Activated T-cell treated with anti-CD3 and anti-CD28 coated beads, Interleukin-2, amount 50 U/mL, for 24 hours (primary cell): ENCODE data around the gene LAMA3.

ENCODE experiments used
- DNase-seq: peaks from one replicate; pipeline ENCODE4 v3.0.0-alpha.2; 2020
- H3K27ac Mint-ChIP-seq: 2 replicates; pipeline ENCODE4 v1.8.0; 2020; ENCODE audit warnings: mild to moderate bottlenecking, mixed read lengths
- H3K27me3 Mint-ChIP-seq: 2 replicates; pipeline ENCODE4 v1.8.0; 2020; ENCODE audit warnings: mixed read lengths
- H3K36me3 Mint-ChIP-seq: 2 replicates; pipeline ENCODE4 v1.8.0; 2020; ENCODE audit warnings: low read depth, mixed read lengths
- H3K4me1 Mint-ChIP-seq: 2 replicates; pipeline ENCODE4 v1.8.0; 2020; ENCODE audit warnings: low read depth, mixed read lengths
- H3K4me3 Mint-ChIP-seq: 2 replicates; pipeline ENCODE4 v1.8.0; 2020; ENCODE audit warnings: mild to moderate bottlenecking, moderate library complexity, mixed read lengths
- H3K9me3 Mint-ChIP-seq: 2 replicates; pipeline ENCODE4 v1.8.0; 2020; ENCODE audit warnings: mixed read lengths

LAMA3 gene

DNA sequence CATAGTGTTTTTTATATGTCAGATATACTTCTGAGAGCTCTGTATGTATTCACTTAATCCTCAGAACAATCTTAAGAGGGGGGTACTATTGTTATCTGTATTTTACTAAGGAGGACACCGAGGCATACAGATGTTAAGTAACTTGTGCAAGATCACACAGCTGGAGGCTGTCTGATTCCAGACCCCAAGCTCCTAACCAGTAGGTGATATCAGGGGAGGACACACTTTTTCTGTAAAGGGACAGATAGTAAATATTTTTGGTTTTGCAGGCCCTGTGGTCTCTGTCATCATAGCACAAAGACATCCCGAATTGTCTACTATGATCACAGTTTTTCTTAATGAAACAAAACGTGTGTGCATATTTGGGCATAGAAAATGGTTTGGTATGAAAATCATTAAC lies 143.7 kb downstream of the LAMA3 start:
- Mint-ChIP-seq H3K4me1 (peaks cover 12% of the 10 kb centered on the region), H3K36me3 (no peaks in the 10 kb centered on the region), H3K27ac (no peak overlapping the region), H3K27me3 (no peaks in the 10 kb centered on the region), H3K4me3 (no peak overlapping the region), H3K9me3 (no peaks in the 10 kb centered on the region)
- no peak for DNase-seq

GRCh38 chr18:23833714-23834113 lies 144.5 kb downstream of the LAMA3 start:
- no peaks in the 10 kb centered on the region for H3K9me3 Mint-ChIP-seq
- no peaks in the 10 kb centered on the region for H3K27me3 Mint-ChIP-seq
- no peak overlapping the region for H3K27ac Mint-ChIP-seq
- DNase-seq = no peak
- no peaks in the 10 kb centered on the region for H3K36me3 Mint-ChIP-seq
- H3K4me3 Mint-ChIP-seq = no peak overlapping the region
- H3K4me1 Mint-ChIP-seq = peaks cover 8% of the 10 kb centered on the region

- Mint-ChIP-seq H3K36me3 (no peaks in the 10 kb centered on the region), H3K27ac (no peak overlapping the region), H3K4me3 (no peak overlapping the region), H3K27me3 (no peaks in the 10 kb centered on the region), H3K4me1 (peaks cover 8% of the 10 kb centered on the region), H3K9me3 (no peaks in the 10 kb centered on the region)
- no peak for DNase-seq
Observed at GRCh38 chr18:23835091-23835490, 145.8 kb downstream of the LAMA3 start.

GRCh38 chr18:23835506-23835905 lies 146.3 kb downstream of the LAMA3 start:
- no peaks in the 10 kb centered on the region for H3K27me3 Mint-ChIP-seq
- H3K4me1 Mint-ChIP-seq = peaks cover 8% of the 10 kb centered on the region
- H3K36me3 Mint-ChIP-seq = no peaks in the 10 kb centered on the region
- H3K27ac Mint-ChIP-seq = no peak overlapping the region
- no peak overlapping the region for H3K4me3 Mint-ChIP-seq
- DNase-seq = no peak
- H3K9me3 Mint-ChIP-seq = no peaks in the 10 kb centered on the region

- Mint-ChIP-seq H3K27me3 (no peaks in the 10 kb centered on the region), H3K4me1 (peaks cover 8% of the 10 kb centered on the region), H3K36me3 (no peaks in the 10 kb centered on the region), H3K9me3 (no peaks in the 10 kb centered on the region), H3K4me3 (no peak overlapping the region), H3K27ac (no peak overlapping the region)
- no peak for DNase-seq
Observed at GRCh38 chr18:23837591-23837990, 148.3 kb downstream of the LAMA3 start.

GRCh38 chr18:23838233-23838632 lies 149.0 kb downstream of the LAMA3 start:
- H3K27ac Mint-ChIP-seq = no peak overlapping the region
- H3K27me3 Mint-ChIP-seq = no peaks in the 10 kb centered on the region
- no peak overlapping the region for H3K4me3 Mint-ChIP-seq
- no peak for DNase-seq
- peaks cover 8% of the 10 kb centered on the region for H3K4me1 Mint-ChIP-seq
- no peaks in the 10 kb centered on the region for H3K36me3 Mint-ChIP-seq
- H3K9me3 Mint-ChIP-seq = no peaks in the 10 kb centered on the region

DNA sequence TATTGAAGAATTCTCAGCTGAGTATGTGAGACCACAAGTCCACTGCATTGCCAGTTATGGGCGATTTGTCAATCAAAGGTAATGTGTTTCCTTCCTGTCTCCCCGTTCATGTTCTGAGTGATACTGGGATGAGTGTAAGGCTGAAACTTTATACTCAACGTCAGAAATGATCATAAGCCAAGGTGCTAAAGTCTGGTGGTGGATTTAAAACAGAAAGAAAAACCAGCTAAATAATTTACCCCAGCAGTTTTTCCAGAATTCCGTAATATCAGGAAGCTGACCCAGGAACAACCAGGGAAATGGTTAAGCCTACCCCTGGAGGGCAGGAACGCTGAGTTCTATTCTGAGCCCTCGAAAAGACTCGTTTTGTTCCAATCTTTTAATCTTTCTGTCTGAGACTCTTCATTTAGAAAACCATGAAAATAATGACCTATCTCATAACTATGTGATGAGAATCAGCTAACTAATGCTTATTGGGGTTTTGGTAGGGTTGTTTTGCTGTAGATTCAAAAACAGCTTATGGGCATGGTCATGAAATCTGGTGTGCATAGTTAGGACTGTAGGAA lies 149.6 kb downstream of the LAMA3 start:
- Mint-ChIP-seq H3K36me3 (no peaks in the 10 kb centered on the region), H3K4me3 (no peak overlapping the region), H3K27ac (no peak overlapping the region), H3K27me3 (no peaks in the 10 kb centered on the region), H3K4me1 (peaks cover 8% of the 10 kb centered on the region), H3K9me3 (no peaks in the 10 kb centered on the region)
- DNase-seq = no peak

DNA sequence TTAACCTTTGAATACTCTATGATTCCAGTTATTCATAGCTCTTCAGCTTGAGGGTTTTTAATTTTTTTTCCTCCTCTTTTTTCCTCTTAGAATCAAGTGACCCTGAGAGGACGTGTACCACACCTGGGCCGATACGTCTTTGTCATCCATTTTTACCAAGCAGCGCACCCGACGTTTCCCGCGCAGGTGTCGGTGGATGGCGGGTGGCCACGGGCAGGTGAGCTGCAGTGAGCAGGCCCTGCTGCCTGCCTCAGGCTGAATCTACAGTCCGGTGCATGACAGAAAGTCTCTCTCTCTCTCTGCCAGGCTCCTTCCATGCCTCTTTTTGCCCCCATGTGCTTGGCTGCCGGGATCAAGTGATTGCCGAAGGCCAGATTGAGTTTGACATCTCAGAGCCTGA lies 153.1 kb downstream of the LAMA3 start:
- Mint-ChIP-seq H3K4me1 (peaks cover 8% of the 10 kb centered on the region), H3K27me3 (no peaks in the 10 kb centered on the region), H3K27ac (no peak overlapping the region), H3K4me3 (no peak overlapping the region), H3K36me3 (no peaks in the 10 kb centered on the region), H3K9me3 (no peaks in the 10 kb centered on the region)
- DNase-seq = no peak

DNA sequence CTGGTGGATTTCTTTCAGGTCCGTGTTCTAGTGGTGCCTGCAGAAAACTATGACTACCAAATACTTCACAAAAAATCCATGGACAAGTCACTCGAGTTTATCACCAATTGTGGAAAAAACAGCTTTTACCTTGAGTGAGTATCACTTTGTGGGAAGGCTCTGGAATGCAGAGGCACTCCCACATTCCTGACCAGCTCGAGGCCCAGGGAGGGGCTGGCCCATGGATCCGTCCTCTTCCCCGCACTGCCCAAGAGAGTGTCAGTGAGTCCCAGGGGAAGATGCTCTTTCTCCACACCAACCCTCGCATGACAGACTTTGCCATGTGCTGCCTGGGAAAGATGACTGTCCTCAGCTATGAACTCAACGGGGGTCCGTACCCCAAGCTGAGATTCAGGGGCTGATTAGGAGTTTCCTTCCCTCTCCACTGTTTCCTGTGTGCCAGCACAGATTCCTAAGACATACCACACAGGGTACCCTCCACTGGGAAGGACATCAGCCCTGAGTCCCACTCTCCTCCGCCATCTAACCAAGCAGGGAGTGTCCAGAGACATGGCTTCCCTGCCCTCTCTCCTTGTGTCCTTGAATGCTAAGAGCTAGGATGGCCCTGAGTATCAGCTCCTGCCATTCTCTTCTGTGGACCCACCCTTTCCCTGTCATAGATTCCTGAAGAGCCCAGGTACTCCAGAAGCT lies 155.9 kb downstream of the LAMA3 start:
- no peak overlapping the region for H3K27ac Mint-ChIP-seq
- no peak overlapping the region for H3K4me3 Mint-ChIP-seq
- no peaks in the 10 kb centered on the region for H3K36me3 Mint-ChIP-seq
- H3K4me1 Mint-ChIP-seq = no peaks in the 10 kb centered on the region
- H3K9me3 Mint-ChIP-seq = no peaks in the 10 kb centered on the region
- no peak for DNase-seq
- no peaks in the 10 kb centered on the region for H3K27me3 Mint-ChIP-seq

DNA sequence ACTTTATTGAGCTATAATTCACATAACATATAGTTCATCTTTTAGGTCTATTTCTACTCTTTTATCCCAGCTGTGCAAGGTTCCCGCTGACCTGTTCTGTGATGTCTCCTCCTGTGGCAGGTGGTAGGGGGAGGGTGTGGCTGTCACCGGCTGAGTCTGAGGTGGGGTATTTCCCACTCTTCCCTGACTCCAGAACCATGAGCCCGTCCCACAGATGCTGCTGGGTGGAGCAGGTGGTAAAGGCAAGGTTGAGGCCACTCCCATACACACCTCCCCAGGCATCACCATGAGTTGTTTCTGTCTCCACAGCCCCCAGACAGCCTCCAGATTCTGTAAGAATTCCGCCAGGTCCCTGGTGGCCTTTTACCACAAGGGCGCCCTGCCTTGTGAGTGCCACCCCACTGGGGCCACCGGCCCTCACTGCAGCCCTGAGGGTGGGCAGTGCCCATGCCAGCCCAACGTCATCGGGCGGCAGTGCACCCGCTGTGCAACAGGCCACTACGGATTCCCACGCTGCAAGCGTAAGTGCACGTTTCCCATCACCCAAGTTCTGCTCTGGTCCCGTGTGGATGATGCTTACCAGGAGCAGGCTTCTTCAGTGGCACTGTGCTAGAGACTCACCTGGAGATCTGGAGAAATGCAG lies 156.9 kb downstream of the LAMA3 start:
- H3K4me3 Mint-ChIP-seq = no peak overlapping the region
- no peaks in the 10 kb centered on the region for H3K36me3 Mint-ChIP-seq
- no peaks in the 10 kb centered on the region for H3K27me3 Mint-ChIP-seq
- H3K9me3 Mint-ChIP-seq = no peaks in the 10 kb centered on the region
- no peak overlapping the region for H3K27ac Mint-ChIP-seq
- H3K4me1 Mint-ChIP-seq = no peaks in the 10 kb centered on the region
- DNase-seq = no peak

- Mint-ChIP-seq H3K36me3 (no peaks in the 10 kb centered on the region), H3K27ac (no peak overlapping the region), H3K4me1 (peaks cover 4% of the 10 kb centered on the region), H3K9me3 (no peaks in the 10 kb centered on the region), H3K4me3 (no peak overlapping the region), H3K27me3 (no peaks in the 10 kb centered on the region)
- no peak for DNase-seq
Observed at GRCh38 chr18:23847321-23847986, 158.2 kb downstream of the LAMA3 start.

GRCh38 chr18:23849141-23849540 lies 159.9 kb downstream of the LAMA3 start:
- Mint-ChIP-seq H3K36me3 (no peaks in the 10 kb centered on the region), H3K27me3 (no peaks in the 10 kb centered on the region), H3K27ac (no peak overlapping the region), H3K9me3 (no peaks in the 10 kb centered on the region), H3K4me1 (peaks cover 8% of the 10 kb centered on the region), H3K4me3 (no peak overlapping the region)
- DNase-seq = no peak

- H3K9me3 Mint-ChIP-seq = no peaks in the 10 kb centered on the region
- no peak overlapping the region for H3K4me3 Mint-ChIP-seq
- no peaks in the 10 kb centered on the region for H3K27me3 Mint-ChIP-seq
- H3K4me1 Mint-ChIP-seq = peaks cover 8% of the 10 kb centered on the region
- H3K36me3 Mint-ChIP-seq = no peaks in the 10 kb centered on the region
- no peak for DNase-seq
- H3K27ac Mint-ChIP-seq = no peak overlapping the region
Observed at GRCh38 chr18:23850215-23850614, 161.0 kb downstream of the LAMA3 start.

GRCh38 chr18:23851470-23852002 lies 162.3 kb downstream of the LAMA3 start:
- Mint-ChIP-seq H3K27ac (no peak overlapping the region), H3K4me1 (peaks cover 8% of the 10 kb centered on the region), H3K27me3 (no peaks in the 10 kb centered on the region), H3K36me3 (no peaks in the 10 kb centered on the region), H3K9me3 (no peaks in the 10 kb centered on the region), H3K4me3 (no peak overlapping the region)
- no peak for DNase-seq
